ENCODE measurements around the gene POLR2L. TPM values are rescaled to one million over a fixed set of nuclear protein-coding genes. Genes with fewer than 3 reads are reported as not detected.

POLR2L gene
- total and polyA plus RNA-seq, 2 of the 13 experiments (the other 11 are each of a cell fraction or from before 2014, with no cell fraction given), result 104 to 114 TPM

- TF ChIP-seq ZNF781 (CRISPR knock-in tag; IDR thresholded peaks at IDR 0.05; ENCODE audit: borderline replicate concordance, not compliant biosample characterization) (no peak), ZNF792 (CRISPR knock-in tag; IDR thresholded peaks at IDR 0.05) (no peak), HDAC1 (CRISPR knock-in tag; IDR thresholded peaks at IDR 0.05) (peak; percentile 70), TFAP4 (IDR thresholded peaks at IDR 0.05; ENCODE audit: borderline replicate concordance, low read depth) (no peak), ZNF264 (CRISPR knock-in tag; IDR thresholded peaks at IDR 0.05) (no peak), ZBTB3 (CRISPR knock-in tag; IDR thresholded peaks at IDR 0.05; ENCODE audit: borderline replicate concordance, low read depth) (no peak), ZNF282 (IDR thresholded peaks at IDR 0.05; ENCODE audit: partially characterized antibody) (no peak), NR2C2 (CRISPR knock-in tag; IDR thresholded peaks at IDR 0.05; ENCODE audit: borderline replicate concordance) (peak; percentile 89), PBX3 (CRISPR knock-in tag; IDR thresholded peaks at IDR 0.05; ENCODE audit: borderline replicate concordance) (no peak), SIN3A (IDR thresholded peaks at IDR 0.05; ENCODE audit: borderline replicate concordance, low read depth, low read length) (no peak), SRSF1 (optimal IDR thresholded peaks at IDR 0.05; ENCODE audit: low read depth, low read length) (no peak), ETV6 (CRISPR knock-in tag; conservative IDR thresholded peaks at IDR 0.05) (no peak), ZMYM3 (CRISPR knock-in tag; IDR thresholded peaks at IDR 0.05) (no peak), TAF1 (CRISPR knock-in tag; IDR thresholded peaks at IDR 0.05) (no peak), ZSCAN20 (CRISPR knock-in tag; IDR thresholded peaks at IDR 0.05; ENCODE audit: borderline replicate concordance) (no peak), GLI4 (CRISPR knock-in tag; IDR thresholded peaks at IDR 0.05; ENCODE audit: borderline replicate concordance) (no peak), ZNF761 (CRISPR knock-in tag; conservative IDR thresholded peaks at IDR 0.05) (no peak), SRSF4 (IDR thresholded peaks at IDR 0.05; ENCODE audit: low read depth, low read length, poor library complexity, severe bottlenecking) (no peak), SPEN (CRISPR knock-in tag; IDR thresholded peaks at IDR 0.05; ENCODE audit: low read depth) (no peak), E2F1 (CRISPR knock-in tag; IDR thresholded peaks at IDR 0.05) (no peak), NFE2 (CRISPR knock-in tag; IDR thresholded peaks at IDR 0.05) (no peak), ZNF770 (CRISPR knock-in tag; IDR thresholded peaks at IDR 0.05) (no peak), NR2F6 (IDR thresholded peaks at IDR 0.05) (no peak; the same call in 1 of the 2 replicates), NR2F6 (CRISPR knock-in tag; IDR thresholded peaks at IDR 0.05) (peak; percentile 17; the same call in 1 of the 2 replicates), RAD21 (CRISPR knock-in tag; IDR thresholded peaks at IDR 0.05) (no peak), EEA1 (CRISPR knock-in tag; IDR thresholded peaks at IDR 0.05; ENCODE audit: borderline replicate concordance) (no peak), SAFB2 (CRISPR knock-in tag; IDR thresholded peaks at IDR 0.05; ENCODE audit: borderline replicate concordance, low read depth) (no peak)
Measured at GRCh38 chr11:796565-797295, 45.6 kb downstream of the POLR2L start (continued).
